Heart right ventricle (tissue), 16 donors: ENCODE measurements around the gene MYO6. TPM values are rescaled to one million over a fixed set of nuclear protein-coding genes. Genes with fewer than 3 reads are reported as not detected.

Experiments used
- ATAC-seq, 8 donors: fragments of 200-7000 bp; cut with Tn5 transposase; one replicate each; pipeline ENCODE4 v1.9.1; 2020; ENCODE audit warnings: mild to moderate bottlenecking in 8 of 8, moderate library complexity in 8 of 8, moderate number of reproducible peaks in 1 of 8
- DNase-seq, 2 donors: peaks; one replicate each; pipeline ENCODE4 v3.0.0-alpha.2; 2020
- H3K27ac ChIP-seq, 10 donors: fragments of 200-600 bp; sonication (generic) in 2 of 10; one replicate each; pipeline versions ENCODE4 v1.5.0 to v1.8.0; 2020 to 2022; ENCODE audit warnings: mild to moderate bottlenecking in 3 of 10
- H3K27me3 ChIP-seq, 7 donors: fragments of 200-600 bp; one replicate each; pipeline ENCODE4 v1.8.0; 2021 to 2022; ENCODE audit warnings: mild to moderate bottlenecking in 2 of 7
- H3K36me3 ChIP-seq, 9 donors: fragments of 200-600 bp; sonication (generic) in 1 of 9; one replicate each; pipeline versions ENCODE4 v1.5.0 to v1.8.0; 2020 to 2022; ENCODE audit warnings: mild to moderate bottlenecking in 2 of 9
- H3K4me1 ChIP-seq, 9 donors: fragments of 200-600 bp; sonication (generic) in 1 of 9; one replicate each; pipeline versions ENCODE4 v1.5.0 to v1.8.0; 2020 to 2022; ENCODE audit warnings: mild to moderate bottlenecking in 4 of 9
- H3K4me3 ChIP-seq, 10 donors: fragments of 200-600 bp; sonication (generic) in 2 of 10; one replicate each; pipeline versions ENCODE4 v1.5.0 to v1.8.0; 2020 to 2022; ENCODE audit warnings: mild to moderate bottlenecking in 7 of 10, moderate library complexity in 2 of 10
- H3K9me3 ChIP-seq, 11 donors: fragments of 200-600 bp in 10 of 11; sonication (generic) in 2 of 11; one replicate each; pipeline versions ENCODE4 v1.5.0 to v1.8.0; 2013 to 2022; ENCODE audit warnings: mild to moderate bottlenecking in 2 of 11, control low read depth in 1 of 11, moderate library complexity in 1 of 11
- WGBS, 2 donors: extraction: QIAGEN DNeasy Blood & Tissue Kit; methylation state at CpG; one replicate each; pipeline ENCODE4 v1.1.7; 2013; ENCODE audit warnings: inconsistent platforms in 1 of 2; 5-methylcytosine and 5-hydroxymethylcytosine counted together
- intact Hi-C, 10 donors: fragments of 100-400 bp; cut with DNase I; formaldehyde crosslinking; loops; one replicate each; pipeline versions ENCODE4 v1.11.1 to v1.14.2; 2022
- polyA plus RNA-seq, 2 donors: library from polyadenylated mRNA; stranded (reverse); fragments of 200-250 nt; gene quantifications; one replicate each; pipeline ENCODE4 v1.2.3, GENCODE V29; 2013
- total RNA-seq, 10 donors: library from RNA; stranded (reverse); fragmentation: NEBNext Ultra II Directional in 3 of 10; extraction: Animal tissue kit (Norgen Biotek cat#: 25700) in 3 of 10; gene quantifications; one replicate each; pipeline versions ENCODE4 v1.2.1 to v1.2.4, GENCODE V29; 2021 to 2023
- TF ChIP-seq, protein P1 (sequence below), 9 donors: fragments of 200-600 bp; sonication (generic) in 2 of 9; IDR thresholded peaks; one replicate each; pipeline versions ENCODE4 v1.5.0 to v1.8.0; 2021 to 2022; ENCODE audit warnings: antibody characterized with exemption in 9 of 9, mild to moderate bottlenecking in 5 of 9, moderate library complexity in 1 of 9
- donor health status: Arrhythmogenic right ventricular cardiomyopathy.
- donor health status: ischemic (EF 13 %, LVEDD 7.1; RV severe dilation, severe dysfunction).
- donor health status: healthy with polysubstance abuse.
- donor health status: DM: no; HTN: yes; CAD: no.
- donor health status: DM: no; HTN: no; CAD: no.
- donor health status: ischemic (EF 25% LVEDD 6.9; RV normal size, moderate dysfunction).
- donor health status: ischemic (EF 25% LVEDD 5.7; RV mildly dilated, moderate dysfunction).
- donor health status: healthy.
- donor health status: DM: yes; HTN: yes; CAD: no.
- donor health status: Ischemic cardiomyopathy.
- donor health status: ischemic (EF 35%, LVEDD 5.7; RV mildly dilated, moderate dysfunction).
- donor health status: nonischemic (EF 11% LVEDD 7.7; RV severe dilation, severe dysfunction).
- donor health status: DM: yes; HTN: yes; CAD: no.
- donor health status: PGD.
- donor health status: ischemic (EF 29% LVEDD 5.4; RV normal size, mild dysfunction).
- donor health status: nonischemic (EF 23%, LVEDD 6.1; RV moderate dilation, normal function).

Gene MYO6
- total and polyA plus RNA-seq, 12 donors = 2.4 to 9.7 (median 5.1) TPM

DNA sequence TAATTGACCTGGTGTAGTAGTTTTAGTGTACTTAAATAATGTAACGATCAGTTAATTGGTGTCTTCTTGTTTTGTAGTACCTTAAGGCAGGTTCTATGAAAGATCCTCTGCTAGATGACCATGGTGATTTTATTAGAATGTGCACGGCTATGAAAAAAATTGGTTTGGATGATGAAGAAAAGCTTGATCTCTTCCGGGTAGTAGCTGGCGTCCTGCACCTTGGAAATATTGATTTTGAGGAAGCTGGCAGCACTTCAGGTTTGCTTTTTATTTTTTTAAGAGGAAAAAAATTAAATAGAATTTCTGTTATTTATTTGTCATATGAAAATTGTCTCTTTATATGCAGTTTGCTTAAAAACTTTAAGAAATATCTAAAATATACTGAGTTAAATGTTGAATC, 99.2 kb downstream of the MYO6 start:
- intact Hi-C loops = no loop called here
- ATAC-seq (no peak), DNase-seq (no peak)
- no peak overlapping the region for H3K27ac ChIP-seq
- H3K4me1 ChIP-seq = no peaks in the 10 kb centered on the region
- peaks cover 0 to 17% (median 0%) of the 10 kb centered on the region in 9 donors for H3K36me3 ChIP-seq
- TF ChIP-seq, protein P1, sequence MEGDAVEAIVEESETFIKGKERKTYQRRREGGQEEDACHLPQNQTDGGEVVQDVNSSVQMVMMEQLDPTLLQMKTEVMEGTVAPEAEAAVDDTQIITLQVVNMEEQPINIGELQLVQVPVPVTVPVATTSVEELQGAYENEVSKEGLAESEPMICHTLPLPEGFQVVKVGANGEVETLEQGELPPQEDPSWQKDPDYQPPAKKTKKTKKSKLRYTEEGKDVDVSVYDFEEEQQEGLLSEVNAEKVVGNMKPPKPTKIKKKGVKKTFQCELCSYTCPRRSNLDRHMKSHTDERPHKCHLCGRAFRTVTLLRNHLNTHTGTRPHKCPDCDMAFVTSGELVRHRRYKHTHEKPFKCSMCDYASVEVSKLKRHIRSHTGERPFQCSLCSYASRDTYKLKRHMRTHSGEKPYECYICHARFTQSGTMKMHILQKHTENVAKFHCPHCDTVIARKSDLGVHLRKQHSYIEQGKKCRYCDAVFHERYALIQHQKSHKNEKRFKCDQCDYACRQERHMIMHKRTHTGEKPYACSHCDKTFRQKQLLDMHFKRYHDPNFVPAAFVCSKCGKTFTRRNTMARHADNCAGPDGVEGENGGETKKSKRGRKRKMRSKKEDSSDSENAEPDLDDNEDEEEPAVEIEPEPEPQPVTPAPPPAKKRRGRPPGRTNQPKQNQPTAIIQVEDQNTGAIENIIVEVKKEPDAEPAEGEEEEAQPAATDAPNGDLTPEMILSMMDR (IDR thresholded peaks at IDR 0.05) = no peak
- H3K27me3 ChIP-seq = no peaks in the 10 kb centered on the region
- H3K4me3 ChIP-seq = no peak overlapping the region
- 96 to 99% methylated on average over 4 of the region's 4 CpGs for whole genome bisulfite sequencing, 2 donors
- H3K9me3 ChIP-seq = no peaks in the 10 kb centered on the region

DNA sequence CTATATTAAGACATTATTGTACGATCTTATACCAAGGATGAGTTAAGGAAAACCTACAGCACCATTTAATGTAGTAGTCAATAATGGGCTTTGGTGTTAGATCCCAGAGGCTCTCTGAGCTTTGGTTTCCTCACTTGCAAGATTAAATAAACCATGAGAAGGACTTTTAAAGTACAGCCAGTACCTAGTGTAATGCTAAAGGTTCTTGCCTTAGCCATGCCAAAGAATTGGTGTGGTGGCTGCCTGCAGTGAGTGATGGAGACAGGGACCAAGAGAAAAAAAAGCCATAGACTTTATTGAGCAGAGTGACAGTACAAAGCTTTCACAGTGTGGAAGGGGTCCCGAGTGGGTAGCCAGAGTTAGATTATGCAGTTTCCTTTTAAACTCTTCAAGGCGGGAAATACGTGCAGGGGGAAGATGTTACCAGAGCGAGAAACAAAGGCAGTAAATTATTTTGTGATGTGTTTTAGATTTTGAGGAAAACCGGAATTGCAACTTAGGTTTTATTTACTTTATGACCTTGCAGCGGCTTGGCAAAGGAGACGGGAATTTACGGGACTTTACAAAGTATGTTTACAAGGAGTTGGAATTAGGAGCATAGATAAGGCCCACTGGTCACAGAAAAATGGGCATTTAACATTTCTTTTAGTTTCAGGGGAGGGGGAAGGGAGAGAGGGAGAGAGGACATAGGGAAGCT, 100.4 kb downstream of the MYO6 start:
- intact Hi-C loops = no loop called here
- no peak for DNase-seq
- Histone ChIP-seq H3K9me3 (no peaks in the 10 kb centered on the region), H3K4me1 (no peaks in the 10 kb centered on the region), H3K36me3 (peaks cover 0 to 8% (median 0%) of the 10 kb centered on the region in 9 donors), H3K27me3 (no peaks in the 10 kb centered on the region), H3K27ac (no peak overlapping the region), H3K4me3 (no peak overlapping the region)
- TF ChIP-seq, protein P1 (IDR thresholded peaks at IDR 0.05) = no peak
- ATAC-seq = no peak
- 72 to 83% methylated on average over 9 of the region's 9 CpGs for WGBS, 2 donors

DNA sequence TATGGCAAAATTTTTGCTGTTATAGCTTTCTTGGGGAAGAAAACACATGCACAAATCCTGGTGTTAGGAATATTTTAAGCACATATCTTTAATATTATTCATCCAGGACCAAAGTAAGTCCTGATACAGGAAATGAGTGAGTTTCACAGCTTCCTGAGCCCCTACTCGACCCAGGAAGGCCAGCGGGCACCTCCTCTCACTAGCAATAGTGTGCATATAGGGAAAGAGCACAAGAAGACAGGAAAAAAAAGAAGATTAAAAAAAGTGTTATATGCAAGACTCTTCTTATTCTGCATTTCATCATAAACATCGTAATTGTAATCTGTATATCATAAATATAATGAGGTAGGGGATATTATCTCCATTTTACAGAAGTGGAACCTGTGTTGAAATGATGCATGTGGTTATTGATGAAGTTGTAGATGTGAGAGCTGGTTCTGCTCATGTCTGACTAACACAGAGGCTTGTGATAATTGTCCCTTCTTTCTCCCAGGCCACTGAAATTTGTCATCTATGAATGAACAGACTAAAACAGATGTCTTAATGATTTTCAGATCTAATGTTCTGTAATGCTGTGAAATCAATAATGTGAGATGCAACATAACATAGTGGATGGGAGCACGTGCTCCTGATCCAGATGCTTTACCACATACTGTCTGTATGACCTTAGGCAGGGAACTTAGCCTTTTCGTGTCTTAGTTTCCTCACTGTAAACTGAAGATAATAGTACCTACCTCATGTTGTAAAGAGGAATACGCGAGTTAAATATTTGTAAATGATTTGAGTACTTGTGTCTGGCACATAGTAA, 101.2 kb downstream of the MYO6 start:
- TF ChIP-seq, protein P1 (IDR thresholded peaks at IDR 0.05) = no peak
- intact Hi-C loops = no loop called here
- DNase-seq (no peak), ATAC-seq (no peak)
- H3K36me3 ChIP-seq = peaks cover 0 to 10% (median 0%) of the 10 kb centered on the region in 9 donors
- WGBS, 2 donors = 85 to 89% methylated on average over 7 of the region's 7 CpGs
- no peak overlapping the region for H3K4me3 ChIP-seq
- no peak overlapping the region for H3K27ac ChIP-seq
- no peaks in the 10 kb centered on the region for H3K4me1 ChIP-seq
- no peaks in the 10 kb centered on the region for H3K9me3 ChIP-seq
- no peaks in the 10 kb centered on the region for H3K27me3 ChIP-seq

DNA sequence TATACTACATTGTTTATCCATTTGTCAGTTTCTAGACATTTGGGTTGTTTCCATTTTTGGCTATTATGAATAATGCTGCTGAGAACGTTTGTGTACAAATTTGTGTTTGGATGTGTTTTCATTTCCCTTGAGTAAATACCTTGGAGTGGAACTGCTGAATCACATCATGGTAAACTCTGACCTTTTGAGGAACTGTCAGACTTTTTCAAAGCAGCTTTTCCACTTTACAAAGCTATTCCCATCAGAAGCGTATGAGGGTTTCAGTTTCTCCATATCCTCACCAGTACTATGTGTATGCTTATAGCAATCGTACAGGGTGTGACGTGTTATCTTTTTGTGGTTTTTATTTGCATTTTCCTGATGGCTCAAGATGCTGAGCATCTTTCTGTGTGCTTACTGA, 103.7 kb downstream of the MYO6 start:
- WGBS, 2 donors = 72 to 75% methylated on average over 4 of the region's 4 CpGs
- Histone ChIP-seq H3K27ac (no peak overlapping the region), H3K36me3 (peaks cover 0 to 35% (median 0%) of the 10 kb centered on the region in 9 donors), H3K4me3 (no peak overlapping the region), H3K9me3 (no peaks in the 10 kb centered on the region), H3K4me1 (no peaks in the 10 kb centered on the region), H3K27me3 (no peaks in the 10 kb centered on the region)
- TF ChIP-seq, protein P1 (IDR thresholded peaks at IDR 0.05) = no peak
- DNase-seq = no peak
- ATAC-seq = no peak
- intact Hi-C loops = no loop called here
